ENCODE data around the gene KCNH8. TPM values are rescaled to one million over a fixed set of nuclear protein-coding genes. Genes with fewer than 3 reads are reported as not detected.
A peak's percentile ranks its signal among the peaks of the same experiment; 100 is the strongest.

The KCNH8 gene
- total RNA-seq, 1 experiment from 2014 or later, result 0.19 TPM

DNA sequence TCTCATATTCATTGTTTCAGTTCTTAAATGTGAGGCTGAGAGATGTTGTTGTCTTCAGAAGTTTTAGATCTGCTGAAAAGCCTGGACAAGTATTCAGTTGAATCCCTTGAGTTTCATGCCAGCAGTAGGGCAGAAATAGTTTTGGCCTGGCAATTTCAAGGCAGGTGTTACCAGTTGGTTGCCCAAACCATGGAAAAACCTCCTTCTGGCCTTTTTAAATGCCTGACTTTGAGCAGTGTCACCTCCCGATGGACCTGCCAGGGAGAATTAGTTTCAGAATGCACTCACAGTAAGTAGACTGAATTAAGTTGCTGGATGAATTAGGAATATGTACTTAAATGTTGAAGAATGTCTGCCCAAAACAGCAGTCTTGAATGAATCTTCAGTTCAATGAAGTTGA is 383.1 kb downstream of the KCNH8 start:
- Histone ChIP-seq H3K36me3 (ENCODE audit: insufficient read depth, low read length) (no peaks in the 10 kb centered on the region), H3K9ac (ENCODE audit: low read length) (no peak overlapping the region), H3K27me3 (ENCODE audit: low read length) (no peaks in the 10 kb centered on the region), H3K4me1 (ENCODE audit: low read length) (no peaks in the 10 kb centered on the region), H3K9me3 (ENCODE audit: low read length) (no peaks in the 10 kb centered on the region), H2AFZ (ENCODE audit: low read length) (no peak overlapping the region), H3K27ac (ENCODE audit: low read length) (no peak overlapping the region), H4K20me1 (ENCODE audit: insufficient read depth, low read depth, low read length) (no peaks in the 10 kb centered on the region), H3K79me2 (ENCODE audit: low read length) (no peaks in the 10 kb centered on the region), H3K4me3 (ENCODE audit: low read length) (no peak overlapping the region), H3K9me2 (replicated peaks; ENCODE audit: insufficient read depth, low read length) (no peaks in the 10 kb centered on the region), H3K4me2 (ENCODE audit: low read depth, low read length, poor library complexity, severe bottlenecking) (no peak overlapping the region)
- DNase-seq, result no peak

DNA sequence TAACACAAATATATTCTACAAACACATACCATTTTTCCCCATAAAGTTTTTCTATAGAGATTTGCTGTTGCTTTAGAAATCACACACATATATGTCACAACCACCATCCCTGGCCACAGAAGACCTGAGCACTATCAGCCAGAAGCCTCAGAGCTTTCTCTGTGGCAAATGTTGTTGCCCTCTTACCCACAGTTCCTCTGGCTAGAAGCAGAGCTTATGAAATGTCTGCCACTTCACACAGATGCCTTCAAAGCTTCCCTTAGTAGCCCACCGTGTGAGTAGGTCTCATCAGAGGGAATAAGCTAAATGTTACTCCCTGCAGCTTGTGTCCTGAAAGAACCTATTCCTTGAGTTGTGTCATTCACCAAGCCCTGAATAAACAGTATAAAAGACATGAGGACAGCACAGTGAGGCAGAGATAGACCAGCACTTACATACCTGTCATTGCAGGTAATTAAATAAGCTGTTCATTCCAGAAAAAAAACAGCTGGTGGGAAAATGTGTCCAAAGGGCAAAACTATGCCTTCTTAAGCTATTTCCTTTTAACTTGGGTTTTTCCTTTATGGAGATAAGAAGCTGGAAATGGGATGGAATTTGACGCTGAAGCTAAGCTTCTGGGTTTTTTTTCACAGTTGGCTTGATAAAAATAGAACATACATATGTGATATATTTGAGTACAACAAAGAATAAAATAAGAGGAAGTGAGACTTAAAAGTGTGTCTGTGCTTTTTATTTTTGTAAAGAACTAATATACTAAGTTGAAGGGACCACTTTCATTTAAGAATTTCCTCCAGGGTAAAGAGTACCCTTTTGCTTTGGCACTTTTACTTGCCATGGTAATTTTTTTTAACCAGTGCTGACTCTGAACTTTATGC is 391.4 kb downstream of the KCNH8 start:
- Histone ChIP-seq H3K4me3 (ENCODE audit: low read length) (0 out of 2 replicates have a peak overlapping the region, but pooled peaks have one; percentile 32), H3K4me2 (ENCODE audit: low read depth, low read length, poor library complexity, severe bottlenecking) (peak overlapping the region; percentile 69), H3K4me1 (ENCODE audit: low read length) (peaks cover 18% of the 10 kb centered on the region), H3K9me2 (replicated peaks; ENCODE audit: insufficient read depth, low read length) (no peaks in the 10 kb centered on the region), H3K27ac (ENCODE audit: low read length) (no peak overlapping the region), H3K79me2 (ENCODE audit: low read length) (no peaks in the 10 kb centered on the region), H3K9ac (ENCODE audit: low read length) (no peak overlapping the region), H3K36me3 (ENCODE audit: insufficient read depth, low read length) (no peaks in the 10 kb centered on the region), H2AFZ (ENCODE audit: low read length) (peak overlapping the region; percentile 50; the same call in 1 of the 2 replicates), H3K9me3 (ENCODE audit: low read length) (no peaks in the 10 kb centered on the region), H4K20me1 (ENCODE audit: insufficient read depth, low read depth, low read length) (no peaks in the 10 kb centered on the region), H3K27me3 (ENCODE audit: low read length) (no peaks in the 10 kb centered on the region)
- DNase-seq, result peak; percentile 53

DNA sequence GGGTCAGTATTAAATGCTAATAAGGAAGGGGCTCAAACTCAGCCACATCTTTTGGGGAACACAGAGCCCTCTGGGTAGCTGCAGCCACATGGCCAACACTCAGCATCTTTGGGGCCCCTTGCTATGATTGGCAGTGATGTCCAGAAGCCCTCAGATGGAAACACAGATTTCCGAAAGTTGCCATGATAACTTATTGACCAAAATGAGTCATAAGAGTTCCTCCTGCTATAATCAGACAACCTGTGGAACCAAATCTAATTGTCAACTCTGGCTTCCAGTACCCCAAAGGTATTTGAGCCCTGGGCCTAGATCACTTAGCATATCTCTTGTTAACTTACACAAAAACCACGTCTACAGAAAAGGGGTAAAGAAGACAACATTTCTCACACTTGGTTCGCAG is 392.2 kb downstream of the KCNH8 start:
- no peak overlapping the region for H3K27ac ChIP-seq (ENCODE audit: low read length)
- no peaks in the 10 kb centered on the region for H3K9me3 ChIP-seq (ENCODE audit: low read length)
- peaks cover 18% of the 10 kb centered on the region for H3K4me1 ChIP-seq (ENCODE audit: low read length)
- no peaks in the 10 kb centered on the region for H3K36me3 ChIP-seq (ENCODE audit: insufficient read depth, low read length)
- DNase-seq, result no peak
- no peak overlapping the region for H3K9ac ChIP-seq (ENCODE audit: low read length)
- H2AFZ ChIP-seq (ENCODE audit: low read length), result no peak overlapping the region
- no peaks in the 10 kb centered on the region for H3K9me2 ChIP-seq (replicated peaks; ENCODE audit: insufficient read depth, low read length)
- H3K27me3 ChIP-seq (ENCODE audit: low read length), result no peaks in the 10 kb centered on the region
- H3K4me3 ChIP-seq (ENCODE audit: low read length), result no peak overlapping the region
- H4K20me1 ChIP-seq (ENCODE audit: insufficient read depth, low read depth, low read length), result no peaks in the 10 kb centered on the region
- no peaks in the 10 kb centered on the region for H3K79me2 ChIP-seq (ENCODE audit: low read length)
- peak overlapping the region; percentile 69 for H3K4me2 ChIP-seq (ENCODE audit: low read depth, low read length, poor library complexity, severe bottlenecking)

DNA sequence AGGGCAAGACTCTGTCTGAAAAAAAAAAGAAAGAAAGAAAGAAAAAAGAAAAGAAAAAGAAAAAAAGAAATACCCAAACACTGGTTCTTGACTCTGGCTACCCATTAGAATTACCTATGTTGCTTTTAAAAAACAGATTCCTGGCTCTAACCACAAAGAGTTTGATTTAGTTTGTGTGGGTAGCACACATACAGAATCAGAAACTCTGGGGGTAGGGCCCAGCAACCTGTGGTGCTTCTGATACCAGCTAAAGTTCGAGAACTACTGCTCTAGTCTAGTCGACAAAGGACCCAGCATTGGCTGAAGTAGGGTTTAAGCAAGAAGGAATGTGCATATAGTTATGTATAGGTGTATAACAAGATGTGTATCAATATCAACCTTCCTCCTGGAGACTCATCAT is 393.0 kb downstream of the KCNH8 start:
- Histone ChIP-seq H3K9ac (ENCODE audit: low read length) (no peak overlapping the region), H3K9me2 (replicated peaks; ENCODE audit: insufficient read depth, low read length) (no peaks in the 10 kb centered on the region), H3K27ac (ENCODE audit: low read length) (no peak overlapping the region), H3K9me3 (ENCODE audit: low read length) (no peaks in the 10 kb centered on the region), H3K79me2 (ENCODE audit: low read length) (no peaks in the 10 kb centered on the region), H3K27me3 (ENCODE audit: low read length) (no peaks in the 10 kb centered on the region), H3K4me3 (ENCODE audit: low read length) (no peak overlapping the region), H3K4me2 (ENCODE audit: low read depth, low read length, poor library complexity, severe bottlenecking) (no peak overlapping the region), H2AFZ (ENCODE audit: low read length) (no peak overlapping the region), H4K20me1 (ENCODE audit: insufficient read depth, low read depth, low read length) (no peaks in the 10 kb centered on the region), H3K36me3 (ENCODE audit: insufficient read depth, low read length) (no peaks in the 10 kb centered on the region), H3K4me1 (ENCODE audit: low read length) (peaks cover 18% of the 10 kb centered on the region)
- DNase-seq, result no peak

DNA sequence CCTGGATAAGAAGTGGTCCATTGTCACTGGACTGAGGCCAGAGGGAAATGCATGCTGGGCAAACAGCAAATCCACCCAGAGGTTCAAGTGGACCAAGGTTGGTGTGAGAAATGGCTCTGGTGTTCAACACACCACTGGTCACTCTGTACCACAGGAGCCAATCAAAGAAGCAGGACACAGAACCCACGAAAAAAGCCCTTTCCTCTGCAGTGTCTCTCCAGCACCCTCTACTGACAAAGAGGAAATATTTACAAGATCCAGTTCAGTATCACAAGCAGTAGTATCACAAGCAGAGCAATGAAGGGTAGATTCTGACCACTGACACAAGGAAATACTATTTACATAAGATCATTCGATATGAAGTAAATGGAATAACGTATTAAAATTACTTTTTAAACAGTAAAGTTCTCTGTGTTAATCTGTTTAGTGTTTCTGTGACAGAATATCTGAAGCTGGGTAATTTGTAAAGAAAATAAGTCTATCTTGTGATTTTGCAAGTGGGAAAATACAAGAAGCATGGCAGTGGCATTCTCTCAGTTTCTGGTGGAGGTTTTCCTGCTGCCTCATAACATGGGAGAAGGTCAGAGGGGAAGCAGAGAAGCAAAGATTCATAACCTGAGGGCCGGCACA is 395.0 kb downstream of the KCNH8 start:
- Histone ChIP-seq H2AFZ (ENCODE audit: low read length) (no peak overlapping the region), H3K4me2 (ENCODE audit: low read depth, low read length, poor library complexity, severe bottlenecking) (no peak overlapping the region), H3K4me3 (ENCODE audit: low read length) (no peak overlapping the region), H3K4me1 (ENCODE audit: low read length) (peaks cover 18% of the 10 kb centered on the region), H3K27me3 (ENCODE audit: low read length) (no peaks in the 10 kb centered on the region), H3K9me2 (replicated peaks; ENCODE audit: insufficient read depth, low read length) (no peaks in the 10 kb centered on the region), H3K27ac (ENCODE audit: low read length) (no peak overlapping the region), H3K36me3 (ENCODE audit: insufficient read depth, low read length) (no peaks in the 10 kb centered on the region), H3K79me2 (ENCODE audit: low read length) (no peaks in the 10 kb centered on the region), H4K20me1 (ENCODE audit: insufficient read depth, low read depth, low read length) (no peaks in the 10 kb centered on the region), H3K9me3 (ENCODE audit: low read length) (no peaks in the 10 kb centered on the region), H3K9ac (ENCODE audit: low read length) (no peak overlapping the region)
- DNase-seq, result peak; percentile 61

DNA sequence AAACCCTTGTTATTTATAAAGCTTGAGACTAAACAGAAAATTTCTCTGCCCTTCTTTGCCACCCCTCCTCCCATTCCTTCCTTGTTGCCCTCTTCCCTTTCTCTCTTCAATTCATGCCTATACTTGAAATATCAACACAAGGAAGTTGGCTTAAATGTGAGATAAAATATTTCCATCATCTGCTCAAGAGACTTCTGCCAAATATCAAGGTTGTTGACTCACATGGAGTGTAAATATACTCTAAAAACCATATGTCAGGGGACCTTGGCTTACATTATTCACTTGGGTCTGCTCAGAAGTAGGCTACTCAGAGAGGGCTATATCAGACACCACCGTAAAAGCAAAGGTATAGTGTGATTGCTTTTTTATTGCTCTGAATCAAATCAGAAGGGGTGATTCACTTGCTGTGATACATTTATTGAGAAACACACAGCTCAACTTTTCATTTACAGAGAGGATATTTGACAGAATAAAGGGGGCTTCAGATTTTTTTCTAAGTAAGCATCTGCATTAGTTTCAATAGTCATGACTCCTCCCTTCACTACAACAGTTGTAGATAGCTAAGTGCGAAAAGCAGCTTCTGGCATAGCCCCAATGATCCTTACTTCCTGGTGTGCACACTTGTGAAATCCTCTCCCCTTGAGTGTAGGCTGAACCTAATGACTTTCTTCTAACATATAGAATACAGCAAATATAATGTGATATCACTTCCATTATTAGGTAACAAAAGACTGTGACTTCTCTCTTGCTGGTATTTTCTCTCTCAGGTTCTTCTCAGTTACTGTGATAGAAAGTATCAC is 399.6 kb downstream of the KCNH8 start:
- no peak overlapping the region for H3K27ac ChIP-seq (ENCODE audit: low read length)
- DNase-seq, result no peak
- H3K9me2 ChIP-seq (replicated peaks; ENCODE audit: insufficient read depth, low read length), result no peaks in the 10 kb centered on the region
- H3K79me2 ChIP-seq (ENCODE audit: low read length), result no peaks in the 10 kb centered on the region
- no peak overlapping the region for H3K9ac ChIP-seq (ENCODE audit: low read length)
- no peaks in the 10 kb centered on the region for H4K20me1 ChIP-seq (ENCODE audit: insufficient read depth, low read depth, low read length)
- H3K4me1 ChIP-seq (ENCODE audit: low read length), result no peaks in the 10 kb centered on the region
- no peaks in the 10 kb centered on the region for H3K9me3 ChIP-seq (ENCODE audit: low read length)
- H3K4me2 ChIP-seq (ENCODE audit: low read depth, low read length, poor library complexity, severe bottlenecking), result no peak overlapping the region
- no peaks in the 10 kb centered on the region for H3K27me3 ChIP-seq (ENCODE audit: low read length)
- H2AFZ ChIP-seq (ENCODE audit: low read length), result no peak overlapping the region
- no peak overlapping the region for H3K4me3 ChIP-seq (ENCODE audit: low read length)
- no peaks in the 10 kb centered on the region for H3K36me3 ChIP-seq (ENCODE audit: insufficient read depth, low read length)

DNA sequence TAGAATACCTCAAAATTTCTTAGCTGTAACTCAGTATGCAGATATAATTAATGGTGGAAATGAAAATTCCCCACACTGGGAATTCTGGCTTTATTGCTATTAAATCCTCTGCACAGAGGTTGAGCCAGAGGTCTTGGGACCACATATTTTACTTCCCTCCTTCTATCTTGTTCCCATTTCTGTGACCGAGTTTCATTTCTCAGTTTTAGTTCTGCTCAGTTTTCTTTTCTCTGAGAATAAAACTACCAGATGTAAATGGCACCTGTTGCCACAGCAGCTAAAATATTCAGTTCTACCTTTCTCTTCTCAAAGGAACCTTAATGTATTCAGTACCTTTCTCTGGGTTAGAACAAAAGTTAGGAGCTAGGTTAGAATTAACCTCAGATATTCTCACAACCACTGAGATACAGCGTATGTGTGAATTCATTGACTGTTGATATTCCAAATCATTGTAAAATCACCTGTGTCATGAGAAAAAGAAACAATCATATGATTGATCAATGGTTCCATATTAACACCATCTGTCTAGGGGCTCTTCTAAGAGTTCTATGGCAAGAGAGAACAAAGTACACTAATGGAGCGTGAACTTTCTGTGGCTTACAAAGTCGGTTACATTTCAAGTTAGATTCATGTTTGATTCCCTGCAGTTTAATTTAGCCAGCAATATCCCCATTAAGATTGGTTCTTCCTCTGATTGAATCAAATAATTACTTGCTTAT is 411.6 kb downstream of the KCNH8 start:
- H3K36me3 ChIP-seq (ENCODE audit: insufficient read depth, low read length), result no peaks in the 10 kb centered on the region
- no peak overlapping the region for H3K27ac ChIP-seq (ENCODE audit: low read length)
- no peaks in the 10 kb centered on the region for H3K4me1 ChIP-seq (ENCODE audit: low read length)
- H3K4me3 ChIP-seq (ENCODE audit: low read length), result no peak overlapping the region
- H3K9me2 ChIP-seq (replicated peaks; ENCODE audit: insufficient read depth, low read length), result no peaks in the 10 kb centered on the region
- H3K9me3 ChIP-seq (ENCODE audit: low read length), result no peaks in the 10 kb centered on the region
- H3K9ac ChIP-seq (ENCODE audit: low read length), result no peak overlapping the region
- H2AFZ ChIP-seq (ENCODE audit: low read length), result no peak overlapping the region
- no peaks in the 10 kb centered on the region for H4K20me1 ChIP-seq (ENCODE audit: insufficient read depth, low read depth, low read length)
- H3K27me3 ChIP-seq (ENCODE audit: low read length), result no peaks in the 10 kb centered on the region
- DNase-seq, result no peak
- H3K79me2 ChIP-seq (ENCODE audit: low read length), result no peaks in the 10 kb centered on the region
- H3K4me2 ChIP-seq (ENCODE audit: low read depth, low read length, poor library complexity, severe bottlenecking), result no peak overlapping the region
